ENCODE results near the gene ERBB4. TPM values are rescaled to one million over a fixed set of nuclear protein-coding genes. Genes with fewer than 3 reads are reported as not detected.

Gene ERBB4
- total RNA-seq, 1 donor from 2014 or later = 10.2 TPM

DNA sequence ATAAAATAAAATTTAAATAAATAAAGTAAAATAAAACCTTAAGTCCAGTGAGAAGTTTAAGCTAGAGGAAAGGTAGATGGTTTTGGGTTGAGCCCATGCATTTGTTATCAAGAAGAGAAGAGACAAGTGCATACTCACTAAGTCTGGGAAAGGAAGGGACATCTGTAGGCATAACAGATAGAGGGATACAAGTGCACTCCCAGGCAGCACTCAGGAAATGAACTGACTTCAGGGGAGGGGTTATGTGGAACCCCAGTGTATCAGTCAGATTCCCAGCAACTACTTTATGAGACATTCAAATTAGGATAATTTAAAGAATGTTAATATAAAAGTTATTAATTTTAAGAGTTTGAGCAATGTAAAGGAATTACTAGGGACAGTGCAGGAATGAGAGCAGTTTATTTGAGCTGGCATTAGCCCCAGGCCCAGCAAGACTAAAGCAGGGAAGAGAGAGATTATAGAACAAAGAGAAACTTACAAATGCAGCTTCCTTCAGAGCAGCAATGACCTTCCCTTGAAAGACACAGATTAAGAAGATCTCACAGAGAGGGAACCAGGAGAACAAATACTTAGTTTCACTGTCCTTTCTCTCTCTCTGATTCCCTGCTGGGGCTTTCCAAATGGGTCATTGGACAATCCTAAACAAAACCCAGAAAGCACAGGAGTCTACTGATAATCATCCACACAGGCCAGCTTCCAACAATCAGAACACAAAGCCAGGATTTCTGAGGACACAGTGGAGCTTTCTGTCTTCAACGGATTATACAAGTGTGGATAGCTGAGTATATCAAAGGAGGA is 109.7 kb downstream of the ERBB4 start:
- Mint-ChIP-seq H3K36me3 (ENCODE audit: low read depth) (peaks cover 9% of the 10 kb centered on the region), H3K27ac (ENCODE audit: unreplicated experiment) (peak overlapping the region; percentile 93), H3K4me1 (peaks cover 47% of the 10 kb centered on the region), H3K9me3 (peaks cover 8% of the 10 kb centered on the region), H3K4me3 (no peak overlapping the region), H3K27me3 (ENCODE audit: low read depth) (no peaks in the 10 kb centered on the region)
- TF ChIP-seq, protein P1, sequence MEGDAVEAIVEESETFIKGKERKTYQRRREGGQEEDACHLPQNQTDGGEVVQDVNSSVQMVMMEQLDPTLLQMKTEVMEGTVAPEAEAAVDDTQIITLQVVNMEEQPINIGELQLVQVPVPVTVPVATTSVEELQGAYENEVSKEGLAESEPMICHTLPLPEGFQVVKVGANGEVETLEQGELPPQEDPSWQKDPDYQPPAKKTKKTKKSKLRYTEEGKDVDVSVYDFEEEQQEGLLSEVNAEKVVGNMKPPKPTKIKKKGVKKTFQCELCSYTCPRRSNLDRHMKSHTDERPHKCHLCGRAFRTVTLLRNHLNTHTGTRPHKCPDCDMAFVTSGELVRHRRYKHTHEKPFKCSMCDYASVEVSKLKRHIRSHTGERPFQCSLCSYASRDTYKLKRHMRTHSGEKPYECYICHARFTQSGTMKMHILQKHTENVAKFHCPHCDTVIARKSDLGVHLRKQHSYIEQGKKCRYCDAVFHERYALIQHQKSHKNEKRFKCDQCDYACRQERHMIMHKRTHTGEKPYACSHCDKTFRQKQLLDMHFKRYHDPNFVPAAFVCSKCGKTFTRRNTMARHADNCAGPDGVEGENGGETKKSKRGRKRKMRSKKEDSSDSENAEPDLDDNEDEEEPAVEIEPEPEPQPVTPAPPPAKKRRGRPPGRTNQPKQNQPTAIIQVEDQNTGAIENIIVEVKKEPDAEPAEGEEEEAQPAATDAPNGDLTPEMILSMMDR (conservative IDR thresholded peaks at IDR 0.05) = no peak
- DNase-seq (ENCODE audit: low read depth, low spot score) = no peak

DNA sequence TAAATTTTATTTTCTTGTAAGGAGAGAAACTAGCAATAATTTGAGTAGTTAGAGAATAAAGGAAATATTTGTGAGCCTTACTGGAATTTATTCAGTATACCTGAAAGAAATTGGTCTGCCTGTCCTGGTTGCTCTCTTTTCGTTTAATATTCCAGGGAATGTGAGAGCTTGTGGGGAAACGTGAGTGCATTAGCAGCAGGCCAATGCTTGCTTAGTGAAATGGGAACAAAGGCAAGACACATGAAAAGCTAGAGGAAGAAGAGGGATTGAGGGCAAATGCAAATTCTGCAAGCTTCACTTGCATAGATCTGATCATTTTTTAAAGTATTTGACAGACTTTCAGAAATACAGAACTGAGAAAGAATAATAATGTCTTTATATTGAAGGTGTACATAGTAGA is 111.0 kb downstream of the ERBB4 start:
- Mint-ChIP-seq H3K27ac (ENCODE audit: unreplicated experiment) (no peak overlapping the region), H3K9me3 (peaks cover 8% of the 10 kb centered on the region), H3K4me1 (peaks cover 51% of the 10 kb centered on the region), H3K36me3 (ENCODE audit: low read depth) (peaks cover 9% of the 10 kb centered on the region), H3K27me3 (ENCODE audit: low read depth) (no peaks in the 10 kb centered on the region), H3K4me3 (no peak overlapping the region)
- DNase-seq (ENCODE audit: low read depth, low spot score) = no peak
- TF ChIP-seq, protein P1 (conservative IDR thresholded peaks at IDR 0.05) = no peak

DNA sequence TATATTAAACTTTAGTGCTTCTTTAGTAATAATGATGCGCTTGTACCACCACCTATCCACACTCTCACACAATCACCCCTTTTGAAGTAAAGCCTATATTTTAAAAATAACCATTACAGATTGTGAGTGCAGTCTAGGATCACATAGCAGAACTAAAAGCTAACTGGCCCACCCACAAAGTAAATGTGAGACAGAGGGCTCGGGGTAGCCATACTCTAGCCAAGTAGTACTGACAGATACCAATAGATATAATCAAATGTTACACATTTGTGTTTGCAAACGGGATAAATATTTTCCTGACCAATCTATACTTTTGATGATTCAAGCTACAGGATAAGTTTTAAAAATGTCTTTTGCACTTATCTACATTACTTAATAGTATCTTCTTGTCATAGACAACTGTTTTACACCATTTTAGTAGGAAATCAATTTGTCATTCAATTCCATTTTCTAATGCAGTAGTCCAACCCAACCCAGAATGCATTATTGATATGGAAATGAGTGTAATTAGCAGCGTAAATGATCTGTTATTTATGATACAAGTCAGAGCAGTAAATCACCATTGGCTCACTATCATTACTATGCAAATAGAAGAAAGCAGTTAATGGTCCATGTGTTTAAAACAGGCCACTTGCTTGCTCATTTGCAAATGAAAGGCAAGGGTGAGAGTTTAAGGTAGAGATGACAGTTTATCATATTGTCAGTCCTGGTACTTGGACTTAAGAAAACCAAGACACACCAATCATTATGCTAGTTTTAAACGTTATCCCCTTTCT is 111.8 kb downstream of the ERBB4 start:
- Mint-ChIP-seq H3K9me3 (peaks cover 8% of the 10 kb centered on the region), H3K27me3 (ENCODE audit: low read depth) (no peaks in the 10 kb centered on the region), H3K36me3 (ENCODE audit: low read depth) (peaks cover 9% of the 10 kb centered on the region), H3K4me1 (peaks cover 51% of the 10 kb centered on the region), H3K27ac (ENCODE audit: unreplicated experiment) (no peak overlapping the region), H3K4me3 (peak overlapping the region; percentile 32)
- TF ChIP-seq, protein P1 (conservative IDR thresholded peaks at IDR 0.05) = no peak
- DNase-seq (ENCODE audit: low read depth, low spot score) = no peak

DNA sequence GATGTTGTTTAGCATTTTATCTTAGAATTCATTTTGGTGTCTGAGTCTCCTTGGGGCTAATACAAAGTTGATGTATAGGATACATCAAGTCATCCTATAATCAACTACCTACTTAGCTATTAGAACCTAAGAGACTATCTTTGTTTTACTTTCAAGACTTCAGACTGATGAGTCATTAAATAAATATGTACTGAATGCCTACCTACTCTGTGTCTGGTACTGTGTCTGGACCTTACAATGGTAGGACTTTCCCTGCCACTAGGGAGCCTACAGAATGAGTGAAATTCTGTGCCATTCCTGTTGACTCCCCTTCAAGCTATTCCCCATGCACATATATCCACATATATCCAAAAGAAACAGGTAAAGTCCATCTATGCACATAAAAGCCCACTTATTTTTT is 114.5 kb downstream of the ERBB4 start:
- Mint-ChIP-seq H3K4me1 (peaks cover 38% of the 10 kb centered on the region), H3K27me3 (ENCODE audit: low read depth) (no peaks in the 10 kb centered on the region)

DNA sequence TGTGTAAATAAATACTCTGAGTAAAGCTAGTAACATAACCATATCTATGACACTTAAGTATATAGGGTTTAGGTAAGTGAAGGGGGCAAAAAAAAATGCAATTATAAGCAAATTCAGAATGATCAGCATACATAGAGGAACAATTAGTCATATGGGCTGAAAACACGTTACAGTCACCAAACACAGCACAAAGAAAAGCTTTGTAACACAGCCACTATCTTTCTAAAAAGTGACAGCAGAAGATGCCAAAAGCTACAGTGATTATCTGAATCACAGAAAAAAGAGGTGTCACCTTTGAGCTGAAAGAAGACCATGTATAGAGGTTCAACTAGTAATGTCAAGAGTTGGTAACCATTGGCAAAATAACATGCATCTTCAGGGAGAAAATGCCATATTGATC is 115.5 kb downstream of the ERBB4 start:
- TF ChIP-seq, protein P1 (conservative IDR thresholded peaks at IDR 0.05) = no peak
- Mint-ChIP-seq H3K9me3 (peaks cover 4% of the 10 kb centered on the region), H3K27ac (ENCODE audit: unreplicated experiment) (no peak overlapping the region), H3K27me3 (ENCODE audit: low read depth) (no peaks in the 10 kb centered on the region), H3K4me3 (no peak overlapping the region), H3K4me1 (peaks cover 31% of the 10 kb centered on the region), H3K36me3 (ENCODE audit: low read depth) (peaks cover 5% of the 10 kb centered on the region)
- no peak for DNase-seq (ENCODE audit: low read depth, low spot score)

More for the DNA sequence above, 114.5 kb downstream of the ERBB4 start:
- Mint-ChIP-seq H3K27ac (ENCODE audit: unreplicated experiment) (no peak overlapping the region), H3K9me3 (peaks cover 4% of the 10 kb centered on the region), H3K36me3 (ENCODE audit: low read depth) (peaks cover 5% of the 10 kb centered on the region), H3K4me3 (no peak overlapping the region)
- no peak for DNase-seq (ENCODE audit: low read depth, low spot score)
- TF ChIP-seq, protein P1 (conservative IDR thresholded peaks at IDR 0.05) = no peak
